Endothelial cell of umbilical vein (primary cell): ENCODE data around the gene PIGQ.

Experiments
- EZH2 ChIP-seq: IDR thresholded peaks from 2 replicates; pipeline ENCODE4 v1.6.1; 2012; ENCODE audit warnings: borderline replicate concordance, low read depth, mild to moderate bottlenecking, moderate library complexity, low read length, inconsistent platforms; ENCODE audit not compliant: severe bottlenecking
- GATA2 ChIP-seq: IDR thresholded peaks from 2 replicates; pipeline ENCODE4 v1.7.0; 2011; ENCODE audit warnings: low read depth, mild to moderate bottlenecking, moderate library complexity, mixed read lengths, low read length; ENCODE audit not compliant: insufficient read length, insufficient read depth
- POLR2A ChIP-seq: IDR thresholded peaks from 2 replicates; pipeline ENCODE4 v1.6.1; 2012; ENCODE audit warnings: low read depth, mild to moderate bottlenecking, control low read depth, low read length
- POLR2AphosphoS5 ChIP-seq: IDR thresholded peaks from 2 replicates; pipeline ENCODE4 v1.6.1; 2012; ENCODE audit warnings: low read depth, mild to moderate bottlenecking, control low read depth, low read length, moderate library complexity; ENCODE audit not compliant: insufficient read depth
- TF ChIP-seq, protein P1 (sequence below), 2 donors: IDR thresholded peaks; 1 replicate in 1 of 2; 2 replicates in 1 of 2; pipeline ENCODE4 v1.5.1; 2011; ENCODE audit warnings: low read length in 2 of 2, mild to moderate bottlenecking in 2 of 2, moderate library complexity in 2 of 2, control low read depth in 1 of 2, inconsistent platforms in 1 of 2, low read depth in 1 of 2; ENCODE audit not compliant: insufficient read depth in 1 of 2; ENCODE audit errors: extremely low read depth in 1 of 2
- TF ChIP-seq, protein P2 (sequence below): IDR thresholded peaks from 2 replicates; pipeline ENCODE4 v1.6.1; 2011; ENCODE audit not compliant: insufficient read depth, insufficient read length

GRCh38 chr16:558298-559020 is 11.3 kb upstream of the PIGQ start:
- TF ChIP-seq, protein P1, sequence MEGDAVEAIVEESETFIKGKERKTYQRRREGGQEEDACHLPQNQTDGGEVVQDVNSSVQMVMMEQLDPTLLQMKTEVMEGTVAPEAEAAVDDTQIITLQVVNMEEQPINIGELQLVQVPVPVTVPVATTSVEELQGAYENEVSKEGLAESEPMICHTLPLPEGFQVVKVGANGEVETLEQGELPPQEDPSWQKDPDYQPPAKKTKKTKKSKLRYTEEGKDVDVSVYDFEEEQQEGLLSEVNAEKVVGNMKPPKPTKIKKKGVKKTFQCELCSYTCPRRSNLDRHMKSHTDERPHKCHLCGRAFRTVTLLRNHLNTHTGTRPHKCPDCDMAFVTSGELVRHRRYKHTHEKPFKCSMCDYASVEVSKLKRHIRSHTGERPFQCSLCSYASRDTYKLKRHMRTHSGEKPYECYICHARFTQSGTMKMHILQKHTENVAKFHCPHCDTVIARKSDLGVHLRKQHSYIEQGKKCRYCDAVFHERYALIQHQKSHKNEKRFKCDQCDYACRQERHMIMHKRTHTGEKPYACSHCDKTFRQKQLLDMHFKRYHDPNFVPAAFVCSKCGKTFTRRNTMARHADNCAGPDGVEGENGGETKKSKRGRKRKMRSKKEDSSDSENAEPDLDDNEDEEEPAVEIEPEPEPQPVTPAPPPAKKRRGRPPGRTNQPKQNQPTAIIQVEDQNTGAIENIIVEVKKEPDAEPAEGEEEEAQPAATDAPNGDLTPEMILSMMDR (IDR thresholded peaks at IDR 0.05; ENCODE audit: extremely low read depth in 1 of 2, insufficient read depth in 1 of 2, low read depth in 1 of 2, low read length in 2 of 2): no peak
- TF ChIP-seq, protein P2, sequence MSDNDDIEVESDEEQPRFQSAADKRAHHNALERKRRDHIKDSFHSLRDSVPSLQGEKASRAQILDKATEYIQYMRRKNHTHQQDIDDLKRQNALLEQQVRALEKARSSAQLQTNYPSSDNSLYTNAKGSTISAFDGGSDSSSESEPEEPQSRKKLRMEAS: no peak
- TF ChIP-seq POLR2AphosphoS5 (no peak), POLR2A (no peak), EZH2 (no peak), GATA2 (no peak)
